HG03280 (cell line): ENCODE measurements around the gene COX10.
"Not testable (repeated sequence)": the region's sequence is repeated elsewhere in the genome, so short reads cannot be mapped to it uniquely, and the experiment has no call there.

ENCODE experiments used
- ATAC-seq: cut with Tn5 transposase; IDR thresholded peaks from one replicate; pipeline ENCODE4 v1.9.1; 2021; ENCODE audit warnings: mild to moderate bottlenecking, moderate library complexity; ENCODE audit not compliant: unreplicated experiment

COX10 gene

GRCh38 chr17:14069251-14070021 is at the start of gene COX10:
TSS of gene COX10 (plus strand) at chr17:14069504. CDS start at chr17:14069606, 102 bp downstream.
- peak; percentile 99 for ATAC-seq

DNA sequence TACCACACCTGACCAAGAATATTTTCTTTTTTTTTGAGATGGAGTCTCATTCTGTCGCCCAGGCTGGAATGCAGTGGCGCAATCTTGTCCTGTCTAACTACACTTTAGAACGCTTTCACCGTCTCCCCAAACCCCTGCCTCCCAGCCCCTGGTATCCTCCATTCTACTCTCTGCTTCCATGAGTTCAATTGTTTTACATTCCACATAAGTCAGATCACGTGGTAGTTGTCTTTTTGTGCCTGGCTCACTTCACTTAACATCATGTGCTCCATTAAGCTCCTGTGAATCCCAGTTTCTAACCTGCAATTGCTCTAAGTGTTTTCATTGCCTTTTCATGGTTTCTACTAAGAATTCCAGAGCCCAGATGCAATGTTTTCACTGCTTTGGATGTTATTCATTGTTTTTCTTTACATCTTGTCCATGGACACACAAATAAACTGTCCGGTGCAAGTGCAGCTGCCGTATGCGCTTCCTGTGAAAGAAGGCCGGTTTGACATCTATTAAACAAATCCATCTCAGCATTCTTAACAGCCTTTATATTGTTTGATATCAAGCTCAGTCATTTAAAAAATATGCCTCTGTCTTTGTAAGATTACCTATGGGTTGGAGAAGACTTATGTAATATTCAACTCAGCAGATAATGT is 47.5 kb upstream of the COX10 start:
- ATAC-seq: not testable (repeated sequence)

DNA sequence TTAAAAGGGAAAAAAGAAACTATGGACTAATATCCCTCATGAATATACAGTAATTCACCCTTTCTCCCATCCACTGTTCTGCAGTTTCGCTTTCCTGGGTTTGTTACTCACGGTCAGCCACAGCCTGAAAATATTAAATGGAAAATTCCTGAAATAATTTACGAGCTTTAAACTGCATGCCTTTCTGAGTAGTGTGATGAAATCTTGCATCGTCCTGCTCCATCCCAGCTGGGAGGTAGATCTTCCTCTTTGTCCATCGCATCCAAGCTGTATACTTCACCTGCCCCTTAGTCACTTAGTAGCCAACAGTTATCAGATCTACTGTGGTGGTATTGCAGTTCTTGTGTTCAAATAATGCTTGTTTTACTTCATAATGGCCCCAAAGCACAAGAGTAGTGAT is 39.5 kb upstream of the COX10 start:
- not testable (repeated sequence) for ATAC-seq

- no peak for ATAC-seq
These were observed 37.1 kb upstream of the COX10 start for GRCh38 chr17:14032234-14032633.

GRCh38 chr17:14033166-14033565 is 36.1 kb upstream of the COX10 start:
- no peak for ATAC-seq

- ATAC-seq: no peak
These were observed 31.9 kb upstream of the COX10 start for GRCh38 chr17:14037453-14037852.

DNA sequence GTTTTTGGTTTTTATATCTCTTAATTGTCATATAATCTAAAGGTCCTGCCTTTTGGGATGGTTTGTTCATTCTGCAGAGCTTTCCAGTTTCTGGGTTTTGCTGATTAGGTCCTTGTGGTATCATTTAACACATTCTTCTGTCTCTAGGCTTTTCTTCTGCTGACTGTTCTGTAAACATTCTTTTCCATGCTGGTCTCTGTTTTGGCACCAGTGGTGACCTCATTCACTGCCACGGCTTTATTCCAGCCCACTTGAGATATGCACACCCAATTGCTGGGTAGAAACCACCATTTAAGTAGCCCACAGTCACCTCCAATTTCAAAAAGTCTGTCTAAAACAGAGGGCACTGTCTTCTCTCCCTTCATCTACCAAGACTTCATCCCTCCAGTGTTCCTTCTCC is 31.1 kb upstream of the COX10 start:
- no peak for ATAC-seq

DNA sequence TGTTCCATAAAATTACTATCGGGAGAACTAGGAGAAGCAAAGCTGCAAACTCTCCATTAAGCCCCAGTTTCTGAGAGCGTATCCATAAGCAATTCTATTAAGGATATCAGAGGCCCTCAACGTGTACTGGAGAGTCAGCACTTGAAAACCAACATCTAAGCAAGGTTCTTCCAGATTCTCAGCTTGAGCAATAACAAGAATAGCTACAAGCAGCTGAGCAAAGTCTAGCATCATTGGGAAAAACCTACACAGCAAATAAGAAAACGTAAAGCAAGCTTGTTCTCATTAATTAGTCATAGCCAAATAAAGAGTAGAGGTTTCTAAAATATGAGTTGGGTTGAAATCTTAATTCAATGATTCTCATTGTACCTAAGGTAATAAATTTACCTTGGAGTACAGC is 26.9 kb upstream of the COX10 start:
- no peak for ATAC-seq

DNA sequence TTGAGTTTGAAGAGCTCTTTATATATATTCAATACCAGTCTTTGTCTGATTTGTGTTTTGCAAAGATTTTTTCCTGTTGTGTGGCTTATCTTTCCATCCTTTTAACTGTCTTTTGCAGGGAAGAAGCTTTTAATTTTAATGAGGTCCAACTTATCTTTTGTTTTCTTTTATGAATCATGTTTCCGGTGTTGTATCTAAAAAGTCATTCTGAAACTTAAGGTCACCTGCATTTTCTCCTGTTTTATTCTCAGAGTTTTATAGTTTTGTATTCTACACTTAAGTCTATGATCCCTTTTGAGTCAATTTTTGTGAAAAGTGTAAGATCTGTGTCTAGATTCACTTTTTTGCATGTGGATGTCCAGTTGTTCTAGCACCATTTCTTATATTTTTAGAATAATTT is 24.6 kb upstream of the COX10 start:
- no peak for ATAC-seq

- ATAC-seq: no peak
These were observed 22.3 kb upstream of the COX10 start for GRCh38 chr17:14046978-14047377.

- ATAC-seq: no peak
These were observed 21.7 kb upstream of the COX10 start for GRCh38 chr17:14047591-14047990.

DNA sequence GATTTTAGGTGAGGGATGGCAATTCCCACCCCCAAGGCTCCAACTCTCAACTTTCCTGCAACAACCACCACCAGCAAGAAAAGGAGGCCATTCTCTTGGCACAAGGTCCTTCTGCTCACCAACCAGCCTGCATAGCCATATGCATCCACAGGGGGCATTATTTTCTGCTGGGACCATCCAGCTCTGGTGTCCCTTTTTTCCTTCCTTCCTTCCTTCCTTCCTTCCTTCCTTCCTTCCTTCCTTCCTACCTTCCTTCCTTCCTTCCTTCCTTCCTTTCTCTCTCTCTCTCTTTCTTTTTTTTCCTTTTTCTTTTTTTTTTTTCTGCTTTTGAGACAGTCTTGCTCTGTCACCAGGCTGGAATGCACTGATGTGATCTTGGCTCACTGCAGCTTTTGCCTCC is 21.1 kb upstream of the COX10 start:
- ATAC-seq: no peak

DNA sequence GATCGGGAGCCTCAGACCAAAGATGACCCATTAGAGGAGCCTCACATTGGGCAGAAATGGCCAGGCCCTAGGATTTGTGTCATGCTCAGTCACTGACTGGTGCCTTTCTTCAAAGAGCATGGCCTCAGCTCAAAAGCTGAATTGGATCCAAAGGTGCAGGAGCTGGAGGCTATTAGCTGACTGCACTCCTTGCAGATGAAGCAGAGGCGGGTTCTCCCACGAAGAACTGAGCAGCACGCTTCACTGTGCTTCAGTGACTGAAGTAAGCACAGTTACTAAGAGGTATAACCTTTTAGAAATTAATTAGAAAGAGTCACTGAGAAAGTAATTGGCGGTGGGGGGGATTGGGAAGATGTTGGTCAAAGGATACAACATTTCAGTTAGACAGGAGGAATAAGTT is 18.7 kb upstream of the COX10 start:
- ATAC-seq: no peak

DNA sequence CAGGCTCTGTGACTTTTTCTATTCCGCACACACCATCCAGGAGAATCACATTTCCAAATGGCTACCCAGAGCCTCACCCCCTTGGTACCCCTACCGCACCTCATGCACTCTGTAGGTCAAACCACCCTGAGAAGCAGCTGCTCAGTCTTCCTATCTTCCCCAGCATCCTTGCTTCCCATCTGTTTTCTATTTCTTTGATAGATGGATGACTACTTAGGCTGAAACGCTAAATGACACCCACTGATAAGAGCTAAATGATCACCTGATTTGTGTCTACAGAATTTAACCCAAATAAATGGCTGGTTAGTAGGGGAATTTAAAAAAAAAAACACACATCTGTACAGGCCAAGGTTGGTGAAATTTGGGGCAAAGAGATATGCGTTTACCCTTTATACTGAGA is 17.6 kb upstream of the COX10 start:
- no peak for ATAC-seq

GRCh38 chr17:14052886-14053615 is 16.3 kb upstream of the COX10 start:
- no peak for ATAC-seq

- no peak for ATAC-seq
These were observed 11.7 kb upstream of the COX10 start for GRCh38 chr17:14057591-14057990.

DNA sequence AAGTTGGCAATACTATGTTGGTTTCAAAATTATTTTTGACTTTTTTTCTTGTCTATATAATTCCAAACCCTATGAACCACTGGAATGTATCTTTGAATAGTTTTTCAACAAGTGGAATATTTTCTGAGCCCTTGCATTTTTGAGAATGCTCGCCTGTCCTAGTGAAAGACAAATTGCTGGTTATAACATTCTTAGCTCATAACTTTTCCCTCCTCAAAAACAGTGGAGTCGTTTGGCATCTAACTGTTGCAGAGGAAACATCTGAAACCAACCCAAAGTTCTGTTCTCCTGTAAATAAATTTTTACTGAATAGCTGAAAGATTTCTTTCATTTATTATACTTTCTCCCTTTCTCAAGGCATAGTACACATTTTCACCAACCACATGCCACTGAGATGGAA is 11.3 kb upstream of the COX10 start:
- ATAC-seq: no peak

DNA sequence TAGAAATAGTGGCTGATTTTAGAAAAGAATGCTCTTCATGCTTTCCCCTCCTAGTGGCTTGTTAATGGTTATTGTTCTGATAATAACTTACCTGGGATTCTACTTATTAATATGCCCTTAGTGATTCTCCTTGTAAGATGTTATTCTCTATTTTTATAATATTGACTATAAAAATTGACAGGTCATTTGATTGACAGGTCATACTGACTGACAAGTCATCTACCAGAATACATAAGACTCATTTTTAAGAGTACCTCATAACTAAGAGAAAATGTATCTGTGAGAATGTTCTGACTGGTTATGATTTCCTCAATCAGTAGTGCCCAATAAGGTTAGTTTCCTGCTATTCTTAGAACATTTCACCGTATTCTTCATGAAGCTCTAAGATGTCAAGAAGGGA is 8.6 kb upstream of the COX10 start:
- ATAC-seq: no peak

DNA sequence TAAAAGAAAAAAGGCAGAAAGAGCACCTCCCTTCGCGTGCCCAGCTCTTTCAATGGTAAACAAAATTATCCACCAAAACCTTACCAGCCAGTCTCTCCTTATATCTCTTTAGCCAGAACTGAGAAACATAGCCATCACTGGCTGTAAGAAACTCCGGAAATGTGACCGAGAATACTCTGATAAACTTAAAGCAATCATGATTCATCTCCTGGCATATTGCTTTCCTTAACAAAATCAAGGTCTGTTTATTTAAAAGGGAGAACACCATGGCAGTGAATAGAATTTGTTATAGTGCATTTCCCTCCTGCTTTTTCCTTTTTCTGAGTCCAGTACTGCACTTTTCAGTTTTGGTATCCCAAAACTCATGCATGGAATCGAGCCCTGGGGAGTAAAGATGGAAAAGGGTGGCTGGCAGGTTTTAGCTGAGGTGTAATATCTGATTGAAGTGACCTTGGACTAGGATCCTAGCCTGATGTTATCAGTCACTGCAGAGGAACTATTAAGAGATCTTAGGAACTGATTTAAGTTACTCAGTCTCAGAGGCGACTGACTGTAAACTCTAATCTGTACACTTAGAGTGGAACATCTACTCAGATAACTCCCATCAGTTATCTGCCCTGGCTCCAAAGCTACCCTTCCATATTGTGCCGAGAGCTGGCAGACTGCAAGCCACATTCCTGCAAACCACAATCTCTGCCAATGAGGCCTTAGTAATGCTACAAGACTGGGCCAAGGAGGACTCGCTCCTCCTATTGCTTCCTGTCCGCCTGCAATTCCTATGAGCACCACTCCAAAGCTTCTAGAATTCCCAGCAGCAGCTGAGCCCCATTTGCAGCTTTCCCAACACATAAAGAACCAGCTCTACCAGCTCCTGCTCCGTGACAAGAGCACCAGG is 7.4 kb upstream of the COX10 start:
- no peak for ATAC-seq

DNA sequence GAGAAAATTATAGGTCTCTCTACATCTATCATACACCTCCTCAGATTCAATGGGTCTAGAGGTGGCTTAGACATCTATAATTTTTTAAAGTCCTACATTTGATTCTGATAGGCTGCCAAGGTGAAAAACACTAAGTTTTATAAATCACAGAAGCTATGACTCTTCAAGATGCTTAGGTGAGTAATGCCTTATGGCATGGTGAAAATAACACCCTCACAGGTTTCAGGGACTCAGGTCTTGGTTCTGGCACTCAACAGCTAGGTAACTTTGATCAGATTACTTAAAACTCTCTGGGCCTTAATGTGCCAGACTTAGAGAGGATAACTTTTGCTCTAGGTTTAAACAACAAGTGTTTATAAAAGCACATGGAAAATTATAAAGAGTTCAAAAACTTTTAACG is 2.0 kb upstream of the COX10 start:
- ATAC-seq: no peak
